K562 (cell line): ENCODE results near the gene MICU2. TPM values are rescaled to one million over a fixed set of nuclear protein-coding genes. Genes with fewer than 3 reads are reported as not detected.

Experiments used
- ATAC-seq: fragments of 200-7000 bp; cut with Tn5 transposase; 3 replicates; pipeline ENCODE4 v1.9.1; 2020; ENCODE audit warnings: moderate library complexity
- BruUV-seq: library from RNA; stranded (reverse); fragments of 400-500 nt; replicated peaks from 2 replicates; lab custom pipeline; 2021; lab: Mats Ljungman, UMichigan
- CTCF ChIA-PET: fragments of 300-600 bp; formaldehyde crosslinking; extraction: SDS; loops from one replicate; lab custom pipeline; 2021; ENCODE audit warnings: low intra/inter-chr PET ratio; lab: Yijun Ruan, JAX
- POLR2A ChIA-PET: fragments of 300-600, 350-650 bp; sonication (Branson Sonifier 250); formaldehyde crosslinking; extraction: SDS; loops from one replicate; lab custom pipeline; 2021; ENCODE audit warnings: antibody characterized with exemption, inconsistent platforms; lab: Yijun Ruan, JAX
- DNase-seq, 4 experiments: peaks; one replicate each; pipeline versions ENCODE4 v3.0.0 to v3.0.0-alpha.2; 2011 to 2018; ENCODE audit warnings: low spot score in 3 of 4, mixed read lengths in 3 of 4; ENCODE audit errors: extremely low read depth in 1 of 4
- FAIRE-seq: peaks from 2 replicates; lab custom pipeline; 2011; peaks lifted over from hg19 to GRCh38; lab: Jason Lieb, UNC
- H2AFZ ChIP-seq: 2 replicates; pipeline ENCODE4 v1.6.0; 2011; ENCODE audit warnings: low read depth, low read length, control low read depth, inconsistent platforms
- H3K27ac ChIP-seq: fragments of 200-600 bp; 3 replicates; pipeline ENCODE4 v1.8.0; 2011; ENCODE audit warnings: low read depth, mild to moderate bottlenecking, control low read depth, inconsistent platforms, low read length, moderate library complexity, mixed read lengths; ENCODE audit errors: extremely low read depth
- H3K27me3 ChIP-seq, 2 experiments: fragments of 300-600 bp in 1 of 2; 2 replicates in 1 of 2; 3 replicates in 1 of 2; pipeline versions ENCODE4 v1.6.0 to v1.8.0; 2011; ENCODE audit warnings: inconsistent platforms in 2 of 2, low read length in 2 of 2, mild to moderate bottlenecking in 1 of 2, mixed read lengths in 1 of 2, moderate library complexity in 1 of 2; ENCODE audit not compliant: control insufficient read depth in 2 of 2, insufficient read depth in 2 of 2
- H3K36me3 ChIP-seq: fragments of 300-600 bp; 3 replicates; pipeline ENCODE4 v1.8.0; 2011; ENCODE audit warnings: mild to moderate bottlenecking, low read length, inconsistent platforms; ENCODE audit not compliant: control insufficient read depth, insufficient read depth
- H3K4me1 ChIP-seq, 2 experiments: fragments of 200-600 bp in 1 of 2; replicated peaks in 1 of 2; 2 replicates in 1 of 2; 3 replicates in 1 of 2; pipeline versions ENCODE4 v1.5.1 to v1.8.0; 2011; ENCODE audit warnings: inconsistent platforms in 2 of 2, low read length in 2 of 2, mild to moderate bottlenecking in 1 of 2, mixed read lengths in 1 of 2, moderate library complexity in 1 of 2; ENCODE audit not compliant: control insufficient read depth in 2 of 2, insufficient read depth in 2 of 2
- H3K4me2 ChIP-seq: 2 replicates; pipeline ENCODE4 v1.6.1; 2011; ENCODE audit warnings: low read length, control low read depth, inconsistent platforms, mixed read lengths; ENCODE audit not compliant: insufficient read depth
- H3K4me3 ChIP-seq: fragments of 200-600 bp; sonication (generic), shearing (Covaris generic); 2 replicates; pipeline ENCODE4 v1.5.1; 2016; ENCODE audit warnings: control low read depth, inconsistent platforms
- H3K79me2 ChIP-seq: fragments of 200-600 bp; 3 replicates; pipeline ENCODE4 v1.8.0; 2011; ENCODE audit warnings: low read length, inconsistent platforms; ENCODE audit not compliant: control insufficient read depth, insufficient read depth
- H3K9ac ChIP-seq, 2 experiments: 2 replicates each; pipeline versions ENCODE4 v1.6.0 to v1.6.1; 2011; ENCODE audit warnings: low read depth in 2 of 2, low read length in 2 of 2, control low read depth in 1 of 2, inconsistent platforms in 1 of 2, mild to moderate bottlenecking in 1 of 2, mixed read lengths in 1 of 2; ENCODE audit not compliant: insufficient read depth in 1 of 2
- H3K9me1 ChIP-seq: one replicate; pipeline ENCODE4 v1.6.0; 2011; ENCODE audit warnings: inconsistent platforms, mild to moderate bottlenecking, low read length, moderate library complexity; ENCODE audit not compliant: control insufficient read depth, insufficient read depth
- H3K9me3 ChIP-seq: replicated peaks from 2 replicates; pipeline ENCODE4 v1.5.1; 2011; ENCODE audit warnings: low read depth, low read length, inconsistent platforms; ENCODE audit not compliant: control insufficient read depth, insufficient read depth
- H4K20me1 ChIP-seq: replicated peaks from 2 replicates; pipeline ENCODE4 v1.6.1; 2011; ENCODE audit warnings: low read length, inconsistent platforms, mixed read lengths; ENCODE audit not compliant: control insufficient read depth, insufficient read depth
- FOXP1 ChIP-seq: sonication (generic); formaldehyde crosslinking; IDR thresholded peaks from 2 replicates; pipeline ENCODE4 v1.8.0; 2022; ENCODE audit warnings: mild to moderate bottlenecking, missing genetic modification reagents
- JUN ChIP-seq, 2 experiments: sonication (generic) in 1 of 2; formaldehyde crosslinking in 1 of 2; IDR thresholded peaks; 2 replicates each; pipeline versions ENCODE4 v1.6.1 to v1.8.0; 2012 to 2022; ENCODE audit warnings: borderline replicate concordance in 2 of 2, mild to moderate bottlenecking in 2 of 2, improper control_type of control experiment in 1 of 2, low read depth in 1 of 2, low read length in 1 of 2, missing genetic modification reagents in 1 of 2
- MTA2 ChIP-seq: fragments of 450-650 bp; IDR thresholded peaks from 2 replicates; pipeline ENCODE4 v1.6.1; 2016; ENCODE audit warnings: low read depth
- NFIC ChIP-seq: fragments of 450-650 bp; IDR thresholded peaks from 2 replicates; pipeline ENCODE4 v1.6.1; 2017; ENCODE audit warnings: mild to moderate bottlenecking, inconsistent platforms
- PKNOX1 ChIP-seq: fragments of 450-650 bp; IDR thresholded peaks from 2 replicates; pipeline ENCODE4 v1.6.1; 2016
- POLR2AphosphoS5 ChIP-seq: IDR thresholded peaks from 2 replicates; pipeline ENCODE4 v1.6.1; 2011; ENCODE audit warnings: mild to moderate bottlenecking, low read depth, low read length, moderate library complexity; ENCODE audit not compliant: control insufficient read depth, insufficient read depth
- SIN3B ChIP-seq: fragments of 450-650 bp; IDR thresholded peaks from 2 replicates; pipeline ENCODE4 v1.6.1; 2017; ENCODE audit warnings: low read depth, mild to moderate bottlenecking, moderate library complexity
- STAT5A ChIP-seq: IDR thresholded peaks from 2 replicates; pipeline ENCODE4 v1.6.1; 2012; ENCODE audit warnings: low read length, inconsistent platforms, borderline replicate concordance
- TEAD4 ChIP-seq, 2 experiments: sonication (generic) in 1 of 2; formaldehyde crosslinking in 1 of 2; IDR thresholded peaks; 2 replicates each; pipeline versions ENCODE4 v1.6.1 to v1.8.0; 2012 to 2022; ENCODE audit warnings: borderline replicate concordance in 1 of 2, inconsistent platforms in 1 of 2, low read length in 1 of 2, mild to moderate bottlenecking in 1 of 2, missing genetic modification reagents in 1 of 2
- ZNF518B ChIP-seq: fragments of 250-450 bp; sonication (Bioruptor Pico); IDR thresholded peaks from 2 replicates; pipeline ENCODE4 v1.5.0; 2021; ENCODE audit warnings: mild to moderate bottlenecking, moderate library complexity
- WGBS: fragments of 100-300 bp; shearing (Covaris generic); methylation state at CpG from one replicate; pipeline ENCODE4 v1.1.6; 2016; ENCODE audit warnings: low coverage, mixed read lengths; ENCODE audit not compliant: insufficient coverage; ENCODE audit errors: missing lambda C conversion rate; 5-methylcytosine and 5-hydroxymethylcytosine counted together
- in situ Hi-C: fragments of 300-500 bp; cut with MboI; formaldehyde crosslinking; loops from 4 replicates; pipeline ENCODE4 v1.15.0; 2018; ENCODE audit warnings: inconsistent platforms, mixed read lengths
- intact Hi-C: fragments of 100-400 bp; cut with micrococcal nuclease; formaldehyde crosslinking; loops from 2 replicates; pipeline ENCODE4 v1.14.2; 2022
- polyA plus RNA-seq, 8 experiments: library from polyadenylated mRNA; depleted of rRNA in 4 of 8; stranded (reverse) in 5 of 8; unstranded in 3 of 8; fragments of >200 nt; fragmentation: Nextera tagmentation in 2 of 8; fragmentation: Illumina TruSeq in 1 of 8; extraction: Ambion mirVana in 2 of 8; extraction: Trizol in 1 of 8; gene quantifications; 2 replicates each; pipeline versions ENCODE4 v1.2.1 to v1.2.3, GENCODE V29; 2011 to 2014; ENCODE audit warnings: inconsistent platforms in 1 of 8, missing spikeins in 1 of 8
- total RNA-seq, 7 experiments: library from RNA; depleted of rRNA in 6 of 7; stranded (reverse); fragments of >200 nt in 6 of 7; fragmentation: Illumina TruSeq in 2 of 7; extraction: Trizol in 2 of 7; gene quantifications; 2 replicates each; pipeline versions ENCODE4 v1.2.1 to v1.2.3, GENCODE V29; 2011 to 2021; ENCODE audit warnings: low replicate concordance in 1 of 7
- TF ChIP-seq, protein P1 (sequence below): fragments of 200-800 bp; sonication (Bioruptor generic); IDR thresholded peaks from 2 replicates; pipeline ENCODE4 v1.6.1; 2016; ENCODE audit warnings: missing genetic modification characterization, missing compliant biosample characterization

Gene MICU2
- total and polyA plus RNA-seq, 9 of the 15 experiments (the other 6 are each of a cell fraction or from before 2014, with no cell fraction given) = 9.1 to 41.8 (median 33.4) TPM

- Histone ChIP-seq H3K4me2 (peak overlapping the region; percentile 6; the same call in 1 of the 2 replicates), H3K27ac (peak overlapping the region; percentile 71), H3K4me3 (no peak overlapping the region), H3K36me3 (peaks cover 12% of the 10 kb centered on the region), H4K20me1 (no peaks in the 10 kb centered on the region), H3K9ac (no peak overlapping the region; a peak in 1 of 4 replicates), H3K9me3 (no peaks in the 10 kb centered on the region), H3K79me2 (no peaks in the 10 kb centered on the region), H3K27me3 (no peaks in the 10 kb centered on the region), H2AFZ (no peak overlapping the region), H3K4me1 (peaks cover 3 to 18% of the 10 kb centered on the region in 2 experiments; a peak in 3 of 5 replicates), H3K9me1 (no peaks in the 10 kb centered on the region)
- DNase-seq (peak; percentile 17 to 81 (median 42)), FAIRE-seq (peak; percentile 91), ATAC-seq (peak; percentile 89)
- in situ Hi-C loops = no loop called here
- BruUV-seq = no TSS peak
- CTCF ChIA-PET = no interaction called here
- POLR2A ChIA-PET = no interaction called here
- intact Hi-C loops = loop anchor here (10.0 kb wide), 1 partner anchor 82 kb away; the partner anchor contains the start of gene MICU2
- WGBS = 15% methylated on average over 2 of the region's 2 CpGs
- no peak for TF ChIP-seq FOXP1
- no peak for TF ChIP-seq JUN (IDR thresholded peaks at IDR 0.05; ENCODE audit: borderline replicate concordance, low read depth, low read length)
- no peak for TF ChIP-seq JUN (CRISPR knock-in tag; IDR thresholded peaks at IDR 0.05; ENCODE audit: borderline replicate concordance)
- peak; percentile 60 for TF ChIP-seq MTA2
- TF ChIP-seq, protein P1, sequence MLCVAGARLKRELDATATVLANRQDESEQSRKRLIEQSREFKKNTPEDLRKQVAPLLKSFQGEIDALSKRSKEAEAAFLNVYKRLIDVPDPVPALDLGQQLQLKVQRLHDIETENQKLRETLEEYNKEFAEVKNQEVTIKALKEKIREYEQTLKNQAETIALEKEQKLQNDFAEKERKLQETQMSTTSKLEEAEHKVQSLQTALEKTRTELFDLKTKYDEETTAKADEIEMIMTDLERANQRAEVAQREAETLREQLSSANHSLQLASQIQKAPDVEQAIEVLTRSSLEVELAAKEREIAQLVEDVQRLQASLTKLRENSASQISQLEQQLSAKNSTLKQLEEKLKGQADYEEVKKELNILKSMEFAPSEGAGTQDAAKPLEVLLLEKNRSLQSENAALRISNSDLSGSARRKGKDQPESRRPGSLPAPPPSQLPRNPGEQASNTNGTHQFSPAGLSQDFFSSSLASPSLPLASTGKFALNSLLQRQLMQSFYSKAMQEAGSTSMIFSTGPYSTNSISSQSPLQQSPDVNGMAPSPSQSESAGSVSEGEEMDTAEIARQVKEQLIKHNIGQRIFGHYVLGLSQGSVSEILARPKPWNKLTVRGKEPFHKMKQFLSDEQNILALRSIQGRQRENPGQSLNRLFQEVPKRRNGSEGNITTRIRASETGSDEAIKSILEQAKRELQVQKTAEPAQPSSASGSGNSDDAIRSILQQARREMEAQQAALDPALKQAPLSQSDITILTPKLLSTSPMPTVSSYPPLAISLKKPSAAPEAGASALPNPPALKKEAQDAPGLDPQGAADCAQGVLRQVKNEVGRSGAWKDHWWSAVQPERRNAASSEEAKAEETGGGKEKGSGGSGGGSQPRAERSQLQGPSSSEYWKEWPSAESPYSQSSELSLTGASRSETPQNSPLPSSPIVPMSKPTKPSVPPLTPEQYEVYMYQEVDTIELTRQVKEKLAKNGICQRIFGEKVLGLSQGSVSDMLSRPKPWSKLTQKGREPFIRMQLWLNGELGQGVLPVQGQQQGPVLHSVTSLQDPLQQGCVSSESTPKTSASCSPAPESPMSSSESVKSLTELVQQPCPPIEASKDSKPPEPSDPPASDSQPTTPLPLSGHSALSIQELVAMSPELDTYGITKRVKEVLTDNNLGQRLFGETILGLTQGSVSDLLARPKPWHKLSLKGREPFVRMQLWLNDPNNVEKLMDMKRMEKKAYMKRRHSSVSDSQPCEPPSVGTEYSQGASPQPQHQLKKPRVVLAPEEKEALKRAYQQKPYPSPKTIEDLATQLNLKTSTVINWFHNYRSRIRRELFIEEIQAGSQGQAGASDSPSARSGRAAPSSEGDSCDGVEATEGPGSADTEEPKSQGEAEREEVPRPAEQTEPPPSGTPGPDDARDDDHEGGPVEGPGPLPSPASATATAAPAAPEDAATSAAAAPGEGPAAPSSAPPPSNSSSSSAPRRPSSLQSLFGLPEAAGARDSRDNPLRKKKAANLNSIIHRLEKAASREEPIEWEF (CRISPR knock-in tag) = no peak
- TF ChIP-seq PKNOX1 = 0 out of 2 replicates have a peak, but pooled peaks have one; percentile 10
- TF ChIP-seq ZNF518B (CRISPR knock-in tag) = no peak
- peak; percentile 56; the same call in 1 of the 2 replicates for TF ChIP-seq POLR2AphosphoS5
- peak; percentile 59; the same call in 1 of the 2 replicates for TF ChIP-seq NFIC
- peak; percentile 80 for TF ChIP-seq TEAD4 (IDR thresholded peaks at IDR 0.05; ENCODE audit: low read length)
- no peak for TF ChIP-seq TEAD4 (CRISPR knock-in tag; IDR thresholded peaks at IDR 0.05; ENCODE audit: borderline replicate concordance)
- no peak for TF ChIP-seq SIN3B
- TF ChIP-seq STAT5A = peak; percentile 34; the same call in 1 of the 2 replicates
Observed at GRCh38 chr13:21522847-21523246, 81.1 kb downstream of the MICU2 start.
